AG09309 (cell line): ENCODE measurements around the gene PARD3.

ENCODE experiments used
- DNase-seq: peaks from one replicate; pipeline ENCODE4 v3.0.0-alpha.2; 2010; ENCODE audit warnings: low read depth
- H3K4me3 ChIP-seq: 2 replicates; pipeline ENCODE4 v1.5.1; 2011; ENCODE audit warnings: mild to moderate bottlenecking, low read depth, low read length, moderate library complexity; ENCODE audit not compliant: control insufficient read depth
- CTCF ChIP-seq: IDR thresholded peaks from 2 replicates; pipeline ENCODE4 v1.5.1; 2011; ENCODE audit warnings: mild to moderate bottlenecking, low read depth, low read length, inconsistent platforms; ENCODE audit not compliant: insufficient read depth, control insufficient read depth; ENCODE audit errors: missing control alignments

The PARD3 gene

GRCh38 chr10:34499612-34500279 lies 315.4 kb downstream of the PARD3 start:
- DNase-seq, result no peak
- no peak overlapping the region for H3K4me3 ChIP-seq
- TF ChIP-seq CTCF, result no peak

- peak; percentile 13 for DNase-seq
Observed at GRCh38 chr10:34498821-34499220, 316.3 kb downstream of the PARD3 start.

GRCh38 chr10:34495938-34496337 lies 319.2 kb downstream of the PARD3 start:
- H3K4me3 ChIP-seq, result no peak overlapping the region
- no peak for TF ChIP-seq CTCF
- no peak for DNase-seq

More at GRCh38 chr10:34498821-34499220, 316.3 kb downstream of the PARD3 start:
- no peak overlapping the region for H3K4me3 ChIP-seq
- TF ChIP-seq CTCF, result no peak

GRCh38 chr10:34494012-34494411 lies 321.1 kb downstream of the PARD3 start:
- no peak for DNase-seq
- TF ChIP-seq CTCF, result no peak
- no peak overlapping the region for H3K4me3 ChIP-seq

GRCh38 chr10:34492081-34492480 lies 323.0 kb downstream of the PARD3 start:
- DNase-seq, result no peak
- TF ChIP-seq CTCF, result no peak
- no peak overlapping the region for H3K4me3 ChIP-seq

GRCh38 chr10:34491678-34492077 lies 323.4 kb downstream of the PARD3 start:
- TF ChIP-seq CTCF, result no peak
- DNase-seq, result no peak
- H3K4me3 ChIP-seq, result no peak overlapping the region
